Superior temporal gyrus (tissue), 1 donor: ENCODE measurements around the gene IL7R.
"Not testable (repeated sequence)": the region's sequence is repeated elsewhere in the genome, so short reads cannot be mapped to it uniquely, and the experiment has no call there.

Source experiments
- DNase-seq: peaks from one replicate; pipeline ENCODE4 v3.0.0-alpha.2; 2016; ENCODE audit errors: extremely low spot score

IL7R gene

DNA sequence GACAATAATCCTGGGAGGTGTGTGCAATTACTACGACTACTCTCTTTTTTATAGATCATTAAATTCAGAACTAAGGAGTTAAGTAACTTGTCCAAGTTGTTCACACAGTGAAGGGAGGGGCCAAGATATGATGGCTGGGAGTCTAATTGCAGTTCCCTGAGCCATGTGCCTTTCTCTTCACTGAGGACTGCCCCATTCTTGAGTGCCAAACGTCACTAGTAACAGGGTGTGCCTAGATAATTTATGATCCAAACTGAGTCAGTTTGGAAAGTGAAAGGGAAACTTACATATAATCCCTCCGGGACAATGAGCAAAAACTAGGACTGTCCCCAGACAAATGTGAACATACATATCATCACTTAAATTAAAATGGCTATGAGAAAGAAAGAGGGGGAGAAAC is 20.2 kb downstream of the IL7R start:
- no peak for DNase-seq

DNA sequence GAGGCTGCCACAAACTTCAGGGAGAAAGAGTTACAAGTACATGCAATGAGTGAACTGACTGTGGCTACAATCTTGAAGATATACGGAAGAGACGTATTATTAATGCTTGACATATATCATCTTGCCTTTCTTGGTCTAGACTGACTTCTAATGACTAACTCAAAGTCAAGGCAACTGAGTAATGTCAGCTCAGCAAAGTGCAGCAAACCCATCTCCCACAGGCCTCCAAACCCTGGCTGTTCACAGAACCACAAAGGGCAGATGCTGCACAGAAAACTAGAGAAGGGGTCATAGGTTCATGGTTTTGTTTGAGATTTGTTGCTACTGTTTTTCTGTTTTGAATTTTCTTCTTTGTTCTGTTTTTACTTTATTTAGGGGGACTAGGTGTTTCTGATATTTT is 21.0 kb downstream of the IL7R start:
- no peak for DNase-seq

DNA sequence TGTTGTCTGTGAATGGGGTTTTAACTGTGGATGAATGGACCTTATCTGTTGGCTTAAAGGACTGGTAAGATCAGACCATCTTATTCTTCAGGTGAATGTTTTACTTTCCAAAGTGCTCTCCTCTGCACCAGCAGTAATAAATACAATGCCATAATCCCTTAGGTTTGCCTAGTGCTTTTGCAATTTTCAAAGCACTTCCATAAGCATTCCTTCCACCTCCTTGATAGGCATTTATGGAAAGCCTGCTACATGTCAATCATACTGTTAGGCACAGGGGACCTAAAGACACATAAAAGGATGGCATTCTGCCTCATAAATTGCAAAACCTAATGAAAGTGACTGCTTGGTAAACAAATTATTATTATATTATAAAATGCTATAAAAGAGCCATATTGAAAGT is 21.4 kb downstream of the IL7R start:
- DNase-seq: no peak

DNA sequence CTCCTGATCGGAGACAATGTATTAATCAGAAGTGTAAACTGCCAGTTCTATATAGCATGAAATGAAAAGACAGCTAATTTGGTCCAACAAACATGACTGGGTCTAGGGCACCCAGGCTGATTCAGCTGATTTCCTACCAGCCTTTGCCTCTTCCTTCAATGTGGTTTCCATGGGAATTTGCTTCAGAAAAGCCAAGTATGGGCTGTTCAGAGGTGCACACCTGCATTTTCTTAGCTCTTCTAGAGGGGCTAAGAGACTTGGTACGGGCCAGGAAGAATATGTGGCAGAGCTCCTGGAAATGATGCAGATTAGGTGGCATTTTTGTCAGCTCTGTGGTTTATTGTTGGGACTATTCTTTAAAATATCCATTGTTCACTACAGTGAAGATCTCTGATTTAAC is 22.4 kb downstream of the IL7R start:
- DNase-seq: no peak

DNA sequence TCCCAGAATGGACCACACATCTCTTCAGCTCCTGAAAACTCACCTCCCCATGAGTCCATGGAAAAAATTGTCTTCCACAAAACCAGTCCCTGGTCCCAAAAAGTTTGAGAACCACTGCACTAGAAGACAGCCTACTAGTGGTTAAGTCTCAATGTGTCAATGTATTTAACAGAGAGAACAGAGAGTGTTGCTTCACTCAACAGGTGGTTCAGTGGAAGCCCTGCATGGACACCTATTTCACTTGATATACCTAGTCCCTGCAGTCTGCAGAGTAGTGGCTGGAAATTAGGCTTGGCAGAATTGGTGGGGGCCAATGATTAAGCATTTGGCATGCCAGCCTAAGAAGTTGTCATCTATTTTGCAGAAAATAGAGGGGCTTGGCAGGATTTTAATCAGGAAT is 23.0 kb downstream of the IL7R start:
- DNase-seq: no peak

DNA sequence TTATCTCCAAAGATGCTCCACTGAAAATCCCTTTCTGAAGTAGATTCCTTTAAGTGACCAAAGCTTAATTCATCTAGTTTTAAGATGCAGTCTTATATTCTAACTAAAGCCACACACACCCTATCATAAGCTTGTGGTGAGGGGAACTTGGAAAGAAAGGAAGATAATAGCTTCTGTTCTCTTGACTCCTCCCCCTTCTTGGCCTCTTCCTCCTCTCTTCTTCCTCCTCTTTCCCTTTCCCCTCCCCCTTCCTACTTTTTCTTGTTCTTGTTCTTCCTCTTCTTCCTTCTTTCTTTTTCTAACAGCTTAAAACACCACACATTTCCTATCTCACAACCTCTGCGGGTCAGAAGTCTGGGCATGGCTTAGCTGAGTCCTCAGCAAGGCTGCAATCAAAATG is 23.5 kb downstream of the IL7R start:
- DNase-seq: no peak

DNA sequence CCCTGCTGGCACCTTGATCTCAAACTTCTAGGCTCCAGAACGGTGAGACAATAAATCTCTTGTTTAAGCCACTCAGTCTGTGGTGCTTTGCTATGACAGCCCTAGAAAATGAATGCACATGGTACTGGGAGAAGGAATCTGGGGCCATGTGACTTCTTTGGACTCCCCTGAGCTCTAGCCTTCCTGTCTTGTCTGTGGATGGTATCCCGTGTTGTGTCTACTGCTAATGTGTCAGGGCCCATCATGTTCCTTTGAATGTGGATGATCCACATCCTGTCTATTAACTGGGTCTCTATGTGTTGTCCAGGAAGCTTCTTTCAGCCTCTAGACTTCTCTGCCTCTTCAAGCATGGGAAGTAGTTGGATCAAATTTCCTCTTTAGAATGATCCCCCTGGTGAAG is 25.1 kb downstream of the IL7R start:
- DNase-seq: no peak

DNA sequence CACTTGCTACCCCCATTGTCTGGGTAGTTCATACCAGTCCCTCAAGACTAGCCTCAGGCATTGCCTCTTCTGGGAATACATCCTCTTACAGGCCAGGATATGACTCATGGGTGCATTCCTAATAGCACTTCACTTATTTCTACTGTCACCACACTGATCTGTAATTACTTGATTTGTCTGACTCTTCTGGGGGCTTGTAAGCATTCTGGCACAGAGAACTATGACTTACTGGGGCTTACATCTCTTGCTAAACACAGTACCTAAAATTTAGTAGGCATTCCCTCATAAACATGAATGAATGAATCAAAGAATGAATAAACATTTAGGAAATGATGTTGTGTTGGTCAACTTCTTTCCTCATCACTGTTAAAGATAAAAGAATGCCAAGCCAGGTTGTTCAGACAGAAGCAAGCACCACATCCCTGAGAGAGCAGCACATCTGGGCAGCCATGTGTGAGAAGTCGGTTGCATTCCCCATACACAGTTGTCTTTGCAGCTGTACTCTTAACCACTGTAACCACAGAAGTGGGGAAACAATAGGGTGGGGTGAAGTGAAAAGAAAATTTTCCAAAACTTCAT is 27.6 kb downstream of the IL7R start:
- no peak for DNase-seq

DNA sequence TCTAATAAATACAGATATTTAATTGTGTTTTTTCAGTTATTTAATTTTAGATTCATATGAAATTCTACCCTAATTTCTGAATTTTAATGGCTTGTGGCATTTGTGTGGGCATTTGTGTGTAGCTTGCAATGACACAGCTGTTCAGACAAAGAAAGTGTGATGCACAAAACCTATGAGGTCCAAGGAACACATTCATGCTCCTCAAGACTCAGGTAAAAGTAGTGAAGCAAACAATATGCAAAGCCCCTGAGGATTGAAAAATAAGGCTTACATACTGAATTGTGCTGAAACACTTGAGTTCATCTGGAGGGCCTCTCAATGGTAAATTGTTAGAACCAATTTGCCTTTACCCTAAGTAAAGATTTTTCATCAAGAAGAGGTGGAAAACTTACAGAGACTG is 28.1 kb downstream of the IL7R start:
- no peak for DNase-seq

DNA sequence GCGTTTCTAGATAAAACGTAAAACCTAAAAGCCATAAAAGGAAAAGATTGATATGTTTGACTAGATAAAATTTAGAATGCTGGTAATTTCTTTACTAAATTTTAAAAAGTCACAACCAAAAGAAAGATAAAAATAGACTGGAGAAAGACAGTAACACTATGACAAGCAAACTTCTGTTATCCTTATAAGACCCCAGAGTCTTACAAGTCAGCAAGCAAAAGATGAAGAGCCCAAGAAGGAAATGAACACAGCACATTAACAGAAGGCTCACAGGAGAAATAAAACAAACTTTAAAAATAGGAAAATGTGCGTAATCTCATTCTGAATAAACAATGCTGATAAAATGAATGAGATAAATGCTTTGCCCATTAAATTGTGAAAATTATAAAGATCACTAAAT is 29.7 kb downstream of the IL7R start:
- DNase-seq: no peak

DNA sequence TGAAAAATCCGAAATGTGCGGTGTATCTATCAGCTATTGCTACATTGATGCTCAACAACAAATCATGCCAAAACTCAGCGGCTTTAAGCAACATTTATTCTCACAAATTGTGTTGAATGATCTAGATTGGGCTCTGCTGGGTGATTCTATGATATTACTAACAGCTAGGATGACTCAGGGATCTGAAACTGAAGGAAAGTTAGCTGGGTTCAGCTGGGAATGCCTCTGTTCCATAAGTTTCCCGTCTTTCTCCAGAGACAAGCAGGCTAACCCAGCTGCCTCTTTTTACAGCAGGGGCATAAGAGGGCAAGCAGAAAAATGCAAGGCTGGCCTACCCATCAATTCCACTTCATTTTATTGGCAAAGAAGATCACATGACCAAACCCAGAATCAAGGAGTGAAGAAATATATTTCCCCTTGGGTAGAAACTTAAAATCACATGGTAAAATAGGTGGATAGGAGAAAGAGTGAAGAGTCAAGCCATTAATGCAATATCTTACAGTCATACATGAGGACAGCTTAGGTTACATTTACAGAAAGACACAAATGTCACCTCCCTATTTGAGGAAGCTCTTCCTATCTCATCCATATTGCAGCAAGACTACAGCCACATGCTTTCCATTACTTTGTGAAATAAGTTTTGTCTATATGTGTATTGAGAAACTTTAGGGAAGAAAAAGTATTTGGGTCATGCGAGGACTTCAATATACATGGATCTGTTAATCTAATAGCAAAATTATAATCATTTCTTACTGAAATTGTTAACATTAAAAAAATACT is 30.8 kb downstream of the IL7R start:
- DNase-seq: no peak

DNA sequence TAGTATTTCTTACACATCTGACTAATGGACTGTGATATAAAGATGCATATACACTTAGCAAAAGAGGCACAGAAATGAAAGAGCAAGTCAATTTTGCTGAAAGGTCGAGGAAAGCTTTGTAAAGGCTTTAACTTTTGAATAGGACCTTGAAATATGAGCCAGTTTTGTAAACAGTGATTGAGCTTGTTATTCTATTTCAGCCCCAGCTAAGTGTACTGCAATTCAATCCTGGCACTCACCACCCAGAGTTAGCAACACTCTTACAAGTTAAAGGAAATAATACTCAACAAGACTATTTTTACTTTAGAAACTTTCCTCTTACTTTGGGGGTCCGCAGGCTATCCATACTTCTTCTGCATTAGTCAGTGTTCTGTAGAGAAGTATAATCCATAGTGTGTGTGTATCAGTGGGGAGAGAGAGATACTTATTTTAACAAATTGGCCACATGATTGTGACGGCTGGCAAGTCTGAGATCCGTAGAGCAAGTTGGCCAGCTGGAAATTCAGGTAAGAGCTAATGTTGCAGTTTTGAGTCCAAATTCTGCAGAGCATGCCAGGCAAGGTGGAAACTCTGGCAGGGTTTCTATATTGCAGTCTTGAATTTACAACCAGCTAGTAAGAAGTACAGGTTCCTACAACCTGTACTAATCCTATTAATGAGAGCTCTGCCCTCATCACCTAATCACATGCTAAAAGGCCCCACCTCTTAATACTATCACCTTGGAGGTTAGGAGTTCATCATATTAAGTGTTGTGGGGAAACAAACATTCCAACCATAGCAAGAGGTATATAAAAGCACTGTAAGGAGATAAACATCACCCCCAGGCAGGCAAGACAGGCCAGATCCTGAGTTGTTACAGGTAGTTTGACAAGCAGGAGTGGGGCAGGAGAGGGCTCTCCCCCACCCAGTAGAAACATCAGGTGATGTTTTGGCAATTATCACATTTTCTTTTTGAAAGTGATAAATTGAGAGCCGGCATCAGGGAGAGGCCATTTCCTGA is 33.6 kb downstream of the IL7R start:
- no peak for DNase-seq

DNA sequence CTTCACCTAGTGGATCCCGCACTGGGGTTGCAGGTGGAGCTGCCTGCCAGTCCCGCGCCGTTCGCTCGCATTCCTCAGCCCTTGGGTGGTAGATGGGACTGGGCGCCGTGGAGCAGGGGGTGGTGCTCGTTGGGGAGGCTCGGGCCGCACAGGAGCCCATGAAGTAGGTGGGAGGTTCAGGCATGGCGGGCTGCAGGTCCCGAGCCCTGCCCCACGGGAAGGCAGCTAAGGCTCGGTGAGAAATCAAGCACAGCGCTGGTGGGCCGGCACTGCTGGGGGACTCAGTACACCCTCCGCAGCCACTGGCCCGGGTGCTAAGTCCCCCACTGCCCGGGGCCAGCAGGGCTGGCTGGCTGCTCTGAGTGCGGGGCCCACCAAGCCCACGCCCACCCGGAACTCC is 36.1 kb downstream of the IL7R start:
- not testable (repeated sequence) for DNase-seq

DNA sequence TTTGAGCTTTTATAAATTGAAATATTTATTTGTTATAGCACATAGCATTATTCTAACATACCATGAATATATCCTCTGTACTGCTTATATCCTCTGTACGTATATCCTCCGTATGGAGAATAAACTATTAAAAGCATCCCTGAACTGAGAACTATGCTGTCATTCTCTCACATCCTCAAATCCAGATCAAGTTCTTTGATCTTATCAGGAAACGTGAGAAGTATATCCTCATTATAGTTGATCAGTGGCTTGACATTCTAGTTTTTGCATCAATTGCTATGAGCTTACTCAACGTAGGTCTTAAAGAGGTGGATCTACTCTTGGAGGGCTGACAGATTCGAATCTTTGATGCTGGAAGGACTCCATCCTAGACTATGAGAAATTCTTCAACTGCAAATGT is 37.4 kb downstream of the IL7R start:
- DNase-seq: no peak

DNA sequence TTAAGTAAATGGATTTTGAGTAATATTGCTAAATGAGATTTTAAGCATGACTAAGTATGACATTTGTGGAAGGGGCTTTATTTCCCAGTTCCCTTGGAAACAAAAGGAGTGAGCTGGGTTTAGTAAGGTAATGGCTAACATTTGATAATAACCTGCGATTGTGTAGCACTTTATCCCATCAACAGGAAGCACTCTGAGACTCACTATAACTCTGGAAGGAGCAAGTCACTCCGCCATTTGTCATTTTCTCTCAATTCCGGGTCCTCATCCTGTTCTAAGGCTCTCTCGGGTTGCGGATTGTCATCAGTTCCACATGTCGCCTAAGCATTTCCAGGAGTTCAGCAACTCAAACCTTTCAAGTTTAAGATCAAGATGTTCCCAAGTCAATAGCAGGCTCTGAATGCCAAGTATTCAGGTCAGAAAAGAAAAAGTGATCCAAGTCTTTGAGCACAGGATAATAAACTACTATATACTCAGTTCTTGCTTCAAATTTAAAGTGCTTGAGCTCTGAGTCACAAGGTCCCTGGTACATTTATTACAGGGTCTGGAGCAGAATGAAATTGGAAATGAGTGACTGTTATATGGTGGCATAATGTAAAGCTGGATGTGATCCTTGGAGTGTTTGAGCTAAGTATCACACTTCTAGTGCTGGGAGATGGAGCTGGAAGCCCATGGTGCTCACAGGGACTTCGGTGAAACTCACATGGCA is 42.4 kb downstream of the IL7R start:
- DNase-seq: no peak

DNA sequence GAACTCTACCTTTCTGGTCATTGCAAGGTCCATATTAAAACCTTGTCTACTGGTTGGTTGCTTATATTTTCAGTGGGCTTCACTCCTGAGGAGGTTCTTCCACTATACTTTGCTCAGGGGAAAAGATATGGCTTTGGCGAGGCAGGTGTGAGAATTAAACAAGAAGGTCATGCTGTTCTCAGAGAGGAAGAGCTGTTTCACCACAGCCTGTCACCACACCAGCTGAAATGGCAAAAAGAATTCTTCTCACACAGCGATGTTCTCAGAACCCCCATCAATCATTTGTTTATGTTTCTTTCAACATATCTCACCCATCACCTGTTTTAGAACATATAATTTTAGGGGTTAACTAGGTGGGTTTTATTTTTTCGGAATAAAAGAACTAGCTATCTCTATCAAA is 43.1 kb downstream of the IL7R start:
- no peak for DNase-seq

DNA sequence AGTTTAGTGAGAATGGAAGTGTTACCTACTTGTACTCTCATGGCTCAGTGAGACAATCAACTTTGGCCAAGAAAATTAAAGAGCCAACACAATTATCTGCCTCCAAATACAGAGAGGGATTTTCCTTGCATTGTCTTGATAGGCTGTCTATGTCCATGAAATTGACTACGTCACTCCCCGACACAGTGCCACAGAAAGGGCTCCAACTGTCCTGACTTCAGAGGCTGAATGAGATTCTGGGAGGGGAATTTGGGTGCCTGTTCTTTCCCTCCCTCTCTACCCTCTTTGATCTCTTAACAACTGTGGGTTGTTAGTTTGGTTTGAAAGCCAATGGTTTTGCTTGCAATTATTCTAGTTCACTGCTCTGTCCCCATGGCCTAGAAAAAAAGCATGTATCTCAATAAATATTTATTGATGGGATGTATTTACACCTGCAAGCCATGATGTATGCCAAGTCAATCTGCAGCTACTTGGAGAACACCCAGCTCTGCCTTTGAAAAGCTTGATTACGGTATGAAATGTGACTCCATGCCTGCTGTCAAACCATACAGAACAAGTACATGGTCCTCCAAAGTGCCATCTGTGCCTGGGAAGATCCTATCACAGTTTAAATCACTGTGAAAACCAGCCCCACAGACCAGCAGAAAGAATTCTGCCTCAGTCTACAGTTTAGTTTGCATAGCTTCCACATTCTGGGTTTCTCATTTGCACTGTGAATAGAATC is 44.4 kb downstream of the IL7R start:
- DNase-seq: no peak

DNA sequence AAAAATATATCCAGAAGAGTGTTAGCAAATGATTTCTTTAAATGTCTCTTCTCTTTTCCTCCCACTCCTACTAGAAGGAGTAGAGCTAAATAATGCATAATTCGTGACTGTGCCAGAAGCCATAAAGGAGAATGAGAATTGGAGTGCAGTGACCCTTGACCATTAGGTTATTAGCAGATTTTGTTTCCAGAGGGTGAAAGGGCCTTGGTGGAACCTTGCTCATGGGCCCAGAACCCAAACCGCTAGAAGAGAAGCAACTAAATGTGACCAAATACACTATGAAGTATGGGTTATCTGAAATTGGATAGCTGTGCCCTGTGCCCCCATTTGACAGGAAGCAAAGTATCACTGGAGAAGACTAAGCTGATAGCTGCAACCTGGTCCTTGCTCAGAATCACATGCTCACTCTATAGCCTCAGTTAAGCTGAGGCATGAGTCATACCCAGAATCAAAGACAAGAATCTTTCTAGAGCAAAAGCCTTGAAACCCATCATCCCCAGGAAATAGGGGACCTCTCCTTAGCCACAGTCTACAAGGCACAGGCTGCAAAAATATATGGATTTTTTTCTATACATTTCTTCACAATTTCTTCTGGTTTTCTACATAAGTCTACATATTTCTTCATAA is 45.5 kb downstream of the IL7R start:
- no peak for DNase-seq

DNA sequence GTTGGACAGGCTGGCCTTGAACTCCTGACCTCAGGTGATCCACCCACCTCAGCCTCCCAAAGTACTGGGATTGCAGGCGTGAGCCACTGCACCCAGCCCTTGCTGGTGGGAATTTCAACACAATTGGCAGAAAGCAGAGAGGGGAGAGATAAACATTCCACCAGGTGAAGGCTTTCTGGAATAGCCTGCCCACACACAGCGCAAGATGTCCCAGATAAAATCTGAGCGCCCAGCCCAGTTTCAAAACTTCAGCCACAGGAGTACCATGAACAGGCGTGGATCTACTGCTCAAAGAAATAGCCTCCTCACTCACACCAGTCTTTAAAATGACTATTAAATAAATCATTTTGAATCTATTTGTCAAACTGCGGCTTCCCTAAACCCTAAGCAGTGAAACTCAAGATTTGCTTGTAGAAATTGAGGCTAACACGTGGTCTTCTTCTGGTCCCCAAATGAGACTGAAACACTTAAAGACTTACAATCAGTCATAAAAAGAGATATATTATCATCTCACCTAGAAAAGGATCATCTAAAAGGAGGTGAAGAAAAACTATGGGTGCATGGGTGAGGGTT is 47.0 kb downstream of the IL7R start:
- DNase-seq: no peak

DNA sequence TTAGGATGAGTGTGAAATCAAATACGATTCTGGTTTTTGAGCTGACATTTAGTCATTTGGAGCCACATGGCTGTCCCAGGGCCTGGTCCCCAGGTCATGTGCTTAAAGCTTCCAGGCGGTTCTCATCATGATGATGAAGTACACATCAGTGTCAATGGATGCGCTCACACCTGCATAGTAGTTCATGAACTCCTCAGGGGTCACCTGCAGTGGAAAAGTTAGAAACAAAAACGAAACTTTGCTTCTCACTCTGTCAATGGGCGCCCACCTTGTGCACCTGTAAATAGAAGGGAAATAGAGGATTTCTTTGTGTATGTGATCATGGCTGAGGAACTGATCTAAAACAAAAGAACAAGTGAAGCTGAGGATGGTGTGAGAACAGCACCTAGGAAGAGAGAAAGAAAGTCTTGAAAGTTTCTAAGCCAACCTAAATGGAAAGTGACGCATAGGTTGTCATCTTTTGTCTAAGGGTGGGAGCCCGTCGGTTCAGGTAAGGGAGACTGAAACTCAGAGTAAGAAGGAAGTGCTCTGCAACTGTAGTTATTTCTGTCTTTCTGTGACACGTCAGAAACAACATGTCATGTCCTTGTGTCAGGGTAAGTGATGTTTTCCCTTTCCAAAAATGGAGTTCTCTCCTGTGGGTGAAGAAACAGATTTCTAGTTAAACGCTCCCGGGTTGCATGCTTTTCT is 47.9 kb downstream of the IL7R start:
- no peak for DNase-seq
